Fibroblast of the aortic adventitia (primary cell): ENCODE measurements around the gene ENPEP. TPM values are rescaled to one million over a fixed set of nuclear protein-coding genes. Genes with fewer than 3 reads are reported as not detected.

ENCODE experiments used
- DNase-seq: peaks from one replicate; pipeline ENCODE4 v3.0.0-alpha.2; 2010; ENCODE audit warnings: low read depth
- H3K4me3 ChIP-seq: 2 replicates; pipeline ENCODE4 v1.5.1; 2011; ENCODE audit warnings: low read depth, mild to moderate bottlenecking, control low read depth, low read length, moderate library complexity
- CTCF ChIP-seq: IDR thresholded peaks from 2 replicates; pipeline ENCODE4 v1.5.1; 2011; ENCODE audit warnings: mild to moderate bottlenecking, low read length, control low read depth, inconsistent platforms; ENCODE audit not compliant: insufficient read depth
- small RNA-seq: library from RNA; depleted of rRNA; stranded (forward); fragments of <200 nt; gene quantifications from one replicate; pipeline ENCODE3, GENCODE V24; 2012
- total RNA-seq: library from RNA; depleted of rRNA; stranded (reverse); fragments of >200 nt; gene quantifications from 2 replicates; pipeline ENCODE4 v1.2.3, GENCODE V29; 2012; ENCODE audit warnings: low replicate concordance

The ENPEP gene
- total RNA-seq, 1 donor = 0.54 TPM

- H3K4me3 ChIP-seq = no peak overlapping the region
- no peak for TF ChIP-seq CTCF
- DNase-seq = no peak
Observed at GRCh38 chr4:110611968-110612447, 136.1 kb downstream of the ENPEP start.

- TF ChIP-seq CTCF = no peak
- no peak overlapping the region for H3K4me3 ChIP-seq
- no peak for DNase-seq
Observed at GRCh38 chr4:110612631-110613269, 136.8 kb downstream of the ENPEP start.

GRCh38 chr4:110613745-110614144, 137.8 kb downstream of the ENPEP start:
- TF ChIP-seq CTCF = no peak
- no peak overlapping the region for H3K4me3 ChIP-seq
- DNase-seq = no peak

- no peak for DNase-seq
- TF ChIP-seq CTCF = no peak
- no peak overlapping the region for H3K4me3 ChIP-seq
Observed at GRCh38 chr4:110614173-110614963, 138.4 kb downstream of the ENPEP start.

Small RNA genes lying within 50 kb of the gene (small RNA-seq; reads per million reads assigned to genes)
- gene RF00494 = not detected

Other genes starting within 250 kb of the ENPEP start
- gene PITX2, start 146.9 kb downstream of the ENPEP start, total RNA-seq = 0.18 and 1.4 TPM in 2 replicates